Central memory CD4-positive, alpha-beta T cell (primary cell): ENCODE data around the gene GOLGA8A.
"Not testable (repeated sequence)": the region's sequence is repeated elsewhere in the genome, so short reads cannot be mapped to it uniquely, and the experiment has no call there.

Source experiments
- DNase-seq: peaks from one replicate; pipeline ENCODE4 v3.0.0; 2022

The GOLGA8A gene

DNA sequence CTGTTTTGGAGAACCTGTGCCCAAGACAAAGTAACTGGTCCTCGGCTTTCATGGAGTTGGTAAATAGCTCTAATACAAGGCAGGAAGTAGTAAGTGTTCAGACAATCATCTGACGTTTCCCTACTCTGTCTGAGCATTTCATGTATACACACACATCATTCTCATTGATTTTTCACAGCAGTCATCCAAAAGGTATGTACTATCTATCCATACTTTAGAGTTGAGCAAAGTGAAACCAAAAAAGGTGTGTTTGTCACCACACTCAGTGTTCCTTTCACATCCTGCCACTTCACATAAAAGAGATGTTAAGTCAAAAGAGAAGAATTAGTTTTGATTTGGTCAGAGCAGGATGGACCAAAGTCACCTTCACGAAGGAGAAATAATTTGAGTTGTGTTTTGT, 33.7 kb downstream of the GOLGA8A start:
- not testable (repeated sequence) for DNase-seq

DNA sequence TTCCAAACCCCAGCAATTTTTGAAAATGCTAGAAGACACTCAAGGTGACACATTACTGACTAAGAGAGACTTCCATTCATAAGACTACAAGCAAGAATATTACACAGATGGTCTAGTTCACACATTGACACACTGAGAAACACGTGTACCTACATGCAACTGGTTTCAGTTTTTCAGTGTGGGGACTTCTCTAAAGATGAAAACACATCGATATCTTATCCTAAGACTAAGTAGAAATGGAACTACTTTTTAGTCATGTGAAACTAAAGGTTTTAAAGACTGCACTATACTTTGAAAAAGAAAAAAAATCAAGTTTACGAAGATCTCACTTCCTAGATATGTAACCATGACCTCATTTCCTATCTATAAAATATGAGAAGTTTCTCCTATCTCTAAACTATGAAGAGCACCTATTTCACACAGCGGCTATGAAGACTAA, 34.4 kb downstream of the GOLGA8A start:
- DNase-seq = not testable (repeated sequence)

DNA sequence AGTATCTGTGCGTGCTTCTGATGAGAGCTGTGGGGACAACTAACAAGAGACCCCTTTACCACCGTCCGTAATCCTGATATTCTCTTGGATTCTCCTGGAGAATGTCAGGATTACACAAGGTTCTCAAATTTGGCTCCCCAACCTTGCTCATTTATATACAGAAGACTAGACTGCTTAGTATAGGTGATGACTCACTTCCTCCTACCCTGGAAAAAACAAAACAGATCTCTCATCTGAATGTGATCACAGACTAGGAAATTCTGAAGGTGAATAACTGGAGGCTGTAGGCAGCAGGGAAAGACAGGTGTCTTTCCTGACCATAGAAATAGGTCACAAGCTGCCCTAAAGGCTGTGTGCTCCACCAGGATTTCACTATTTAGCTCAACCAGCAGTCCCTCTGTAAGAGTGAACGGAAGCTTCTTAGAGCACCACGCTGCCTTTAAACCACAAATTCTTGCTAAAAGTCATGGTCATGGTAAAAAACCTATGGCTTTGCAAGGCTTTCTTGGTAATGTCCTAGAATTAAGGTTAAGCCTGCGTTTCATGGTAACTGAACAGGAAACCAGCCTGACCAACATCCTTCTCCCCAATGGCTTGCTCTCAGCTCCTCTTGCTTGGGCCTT, 39.9 kb downstream of the GOLGA8A start:
- DNase-seq = not testable (repeated sequence)

DNA sequence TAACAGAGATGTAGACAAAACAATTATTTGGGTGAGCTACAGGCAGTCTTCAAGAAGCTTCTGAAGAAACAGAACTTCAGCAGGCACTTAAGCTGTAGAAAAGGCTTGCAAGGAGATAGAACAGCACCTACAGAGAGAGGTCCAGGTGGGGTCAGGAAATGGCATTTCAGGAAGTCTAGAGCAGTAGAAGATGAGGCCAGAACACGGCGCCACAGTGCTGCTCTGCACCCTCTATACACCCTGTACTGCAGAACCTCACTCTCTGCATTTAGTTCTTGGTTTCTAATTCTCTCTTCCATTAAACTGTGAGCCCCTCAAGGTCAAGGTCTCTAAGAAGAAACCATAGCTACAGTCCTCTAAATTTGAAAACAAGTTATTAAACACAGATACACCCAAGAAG, 44.6 kb downstream of the GOLGA8A start:
- DNase-seq = not testable (repeated sequence)

DNA sequence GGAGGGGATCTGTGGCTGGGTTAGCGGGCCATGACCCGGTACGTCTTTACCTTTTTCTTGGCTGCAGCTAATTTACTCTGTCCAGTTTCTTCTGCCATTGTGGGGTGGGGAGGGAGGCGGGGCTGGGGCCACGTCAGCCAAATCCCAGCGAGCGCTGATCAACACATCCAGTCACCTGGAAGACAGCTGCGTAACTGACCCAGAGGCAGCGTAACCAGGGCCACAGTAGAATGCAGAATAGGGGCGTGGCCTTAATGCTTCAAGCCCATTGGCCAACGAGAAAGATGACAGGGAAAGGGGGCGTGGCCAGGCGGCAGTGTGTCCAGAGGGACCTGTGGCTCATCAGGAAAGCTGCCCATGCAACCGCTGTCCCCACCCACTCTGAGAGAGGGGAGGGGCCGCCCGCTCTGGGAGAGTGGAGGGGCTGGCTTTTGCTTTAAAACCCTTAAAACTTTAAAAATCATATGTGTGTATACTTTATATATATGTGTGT, 48.0 kb downstream of the GOLGA8A start:
- DNase-seq = not testable (repeated sequence)
